Activated T-cell treated with anti-CD3 and anti-CD28 coated beads, Interleukin-2, amount 50 U/mL, for 48 hours (primary cell): Measurements from ENCODE around the gene MS4A13.
"Not testable (repeated sequence)": the region's sequence is repeated elsewhere in the genome, so short reads cannot be mapped to it uniquely, and the experiment has no call there.

Experiments used
- DNase-seq, 2 experiments: peaks; one replicate each; pipeline ENCODE4 v3.0.0-alpha.2; 2020

MS4A13 gene

GRCh38 chr11:60532383-60532782 is 17.2 kb downstream of the MS4A13 start:
- not testable (repeated sequence) for DNase-seq

DNA sequence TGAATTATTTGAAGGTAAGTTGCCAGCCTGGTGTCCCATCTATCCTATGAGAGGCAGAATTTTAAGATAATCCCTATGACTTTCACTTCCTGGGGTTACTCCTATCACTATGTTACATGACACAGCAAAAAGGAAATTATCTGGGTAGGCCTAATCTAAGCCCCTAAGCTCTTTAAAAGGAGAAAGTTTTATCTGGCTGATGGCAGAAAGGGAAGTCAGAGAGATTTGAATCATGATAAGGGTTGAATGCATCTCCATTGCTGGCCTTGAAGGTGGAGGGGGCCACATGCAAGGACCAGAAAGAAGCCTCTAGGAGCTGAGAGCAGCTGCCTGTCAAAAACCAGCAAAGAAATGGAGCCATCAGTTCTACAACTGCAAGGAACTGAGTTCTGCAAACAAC is 23.4 kb downstream of the MS4A13 start:
- not testable (repeated sequence) for DNase-seq

DNA sequence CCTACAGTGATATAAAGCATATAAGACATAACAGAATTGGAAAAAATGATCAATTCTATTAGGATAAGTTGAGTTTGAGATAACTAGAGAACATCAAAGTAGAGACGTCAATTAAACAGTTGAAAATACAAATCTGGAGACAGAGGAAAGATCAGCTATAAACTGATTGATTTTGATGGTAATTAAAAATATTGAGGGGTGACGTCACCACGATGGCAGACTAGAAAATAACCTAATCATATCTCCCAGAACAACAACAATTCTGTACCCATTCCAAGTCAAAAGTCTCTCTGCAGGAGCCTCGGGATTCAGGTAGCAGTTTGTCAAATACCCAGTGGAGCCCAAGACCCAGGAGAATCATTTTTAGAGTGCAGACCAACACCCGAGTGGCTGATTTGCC is 28.9 kb downstream of the MS4A13 start:
- DNase-seq = no peak

GRCh38 chr11:60561254-60561653 is 46.1 kb downstream of the MS4A13 start:
- no peak for DNase-seq

DNA sequence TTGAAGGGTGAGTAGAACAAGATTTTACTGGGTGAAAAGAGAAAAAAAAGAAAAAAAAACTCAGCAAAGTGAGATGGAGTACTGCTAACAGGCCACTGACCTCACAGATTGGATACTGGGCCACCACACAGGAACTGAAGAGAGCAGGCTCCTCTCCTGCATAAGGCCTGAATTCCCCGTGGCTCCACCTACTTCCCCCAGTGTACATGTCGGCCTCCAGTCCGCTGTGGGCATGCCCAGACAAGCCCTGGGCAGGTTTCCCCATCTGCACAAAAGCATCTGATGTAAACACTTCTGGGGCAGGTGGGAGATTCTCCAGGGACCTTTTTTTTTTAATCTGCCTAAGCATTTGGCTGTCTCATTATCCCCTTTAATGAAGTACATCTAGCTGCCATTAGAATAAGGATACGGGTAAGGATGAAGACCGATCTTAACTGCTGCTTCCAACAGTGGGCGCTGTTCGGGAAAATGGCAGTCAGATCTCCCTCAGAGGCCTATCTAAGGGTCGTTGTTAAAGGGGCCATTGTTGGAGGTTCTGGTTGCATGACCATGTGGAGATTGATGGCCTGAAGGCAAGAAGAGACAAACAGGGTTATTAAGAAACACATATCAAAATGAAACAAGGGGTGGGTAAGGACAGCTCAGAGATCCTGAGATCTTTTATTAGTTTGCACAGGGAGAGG is 48.5 kb downstream of the MS4A13 start:
- no peak for DNase-seq

DNA sequence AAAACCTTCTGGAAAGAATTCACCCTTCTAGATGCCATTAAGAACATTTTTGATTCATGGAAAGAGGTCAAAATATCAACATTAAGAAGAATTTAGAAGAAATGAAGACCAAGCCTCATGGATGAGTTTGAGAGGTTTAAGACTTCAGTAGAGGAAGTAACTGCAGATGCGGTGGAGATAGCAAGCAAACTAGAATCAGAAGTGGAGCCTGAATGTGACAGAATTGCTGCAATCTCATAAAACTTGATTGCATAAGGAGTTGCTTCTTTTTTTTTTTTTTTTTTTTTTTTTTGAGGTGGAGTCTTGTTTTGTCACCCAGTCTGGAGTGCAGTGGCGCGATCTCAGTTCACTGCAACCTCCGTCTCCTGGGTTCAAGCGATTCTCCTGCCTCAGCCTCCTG is 51.6 kb downstream of the MS4A13 start:
- DNase-seq = no peak

DNA sequence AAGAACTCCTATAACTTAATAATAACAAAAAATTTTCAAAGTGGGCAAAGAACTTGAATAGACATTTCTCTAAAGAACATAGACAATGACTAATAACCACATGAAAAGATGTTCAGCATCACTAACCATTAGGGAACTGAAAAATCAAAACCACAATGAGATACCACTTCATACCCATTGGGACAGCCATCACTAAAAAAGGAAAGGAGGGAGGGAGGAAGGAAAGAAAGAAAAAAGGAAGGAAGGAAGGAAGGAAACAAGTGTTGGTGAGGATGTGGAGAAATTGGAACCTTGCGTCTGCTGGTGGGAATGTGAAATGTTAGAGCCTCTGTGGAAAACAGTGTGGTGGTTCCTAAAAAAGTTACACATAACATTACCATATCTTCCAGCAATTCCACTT is 55.8 kb downstream of the MS4A13 start:
- DNase-seq = no peak

GRCh38 chr11:60589611-60590010 is 74.4 kb downstream of the MS4A13 start:
- DNase-seq = no peak
